CD8-positive, alpha-beta memory T cell (primary cell): Measurements from ENCODE around the gene PCDHGB3. TPM values are rescaled to one million over a fixed set of nuclear protein-coding genes. Genes with fewer than 3 reads are reported as not detected.
"Not testable (repeated sequence)": the region's sequence is repeated elsewhere in the genome, so short reads cannot be mapped to it uniquely, and the experiment has no call there.

ENCODE experiments used
- CTCF ChIA-PET: fragments of 350-600 bp; sonication (Branson Sonifier 250); formaldehyde crosslinking; loops from one replicate; lab custom pipeline; 2021; ENCODE audit warnings: antibody characterized with exemption; lab: Charles Lee
- POLR2A ChIA-PET: fragments of 350-600 bp; sonication (Branson Sonifier 250); formaldehyde crosslinking; loops from one replicate; lab custom pipeline; 2021; ENCODE audit warnings: antibody characterized with exemption; lab: Charles Lee
- DNase-seq, 5 donors: peaks; one replicate each; pipeline versions ENCODE4 v3.0.0 to v3.0.0-alpha.2; 2020 to 2022; ENCODE audit warnings: mixed read lengths in 1 of 5
- H3K27ac ChIP-seq: one replicate; pipeline ENCODE4 v1.7.0; 2013; ENCODE audit warnings: low read depth, mild to moderate bottlenecking, low read length, moderate library complexity
- H3K27me3 ChIP-seq: 2 replicates; pipeline ENCODE4 v1.7.0; 2013; ENCODE audit warnings: low read length, mild to moderate bottlenecking; ENCODE audit not compliant: insufficient read depth, poor library complexity, severe bottlenecking
- H3K36me3 ChIP-seq: 2 replicates; pipeline ENCODE4 v1.7.0; 2013; ENCODE audit warnings: mild to moderate bottlenecking, low read length, moderate library complexity; ENCODE audit not compliant: insufficient read depth
- H3K4me1 ChIP-seq: 2 replicates; pipeline ENCODE4 v1.7.0; 2013; ENCODE audit warnings: mild to moderate bottlenecking, low read length, moderate library complexity; ENCODE audit not compliant: insufficient read depth
- H3K4me3 ChIP-seq: 2 replicates; pipeline ENCODE4 v1.7.0; 2013; ENCODE audit warnings: mild to moderate bottlenecking, low read length
- H3K9me3 ChIP-seq: 2 replicates; pipeline ENCODE4 v1.7.0; 2013; ENCODE audit warnings: mild to moderate bottlenecking, low read length
- H3K27ac Mint-ChIP-seq, 8 donors: one replicate each; pipeline ENCODE4 v1.8.0; 2020 to 2021; ENCODE audit warnings: mixed read lengths in 8 of 8, mild to moderate bottlenecking in 6 of 8, inconsistent platforms in 3 of 8, moderate library complexity in 3 of 8
- H3K27me3 Mint-ChIP-seq, 2 donors: one replicate each; pipeline ENCODE4 v1.8.0; 2020 to 2021; ENCODE audit warnings: mixed read lengths in 2 of 2, mild to moderate bottlenecking in 1 of 2, moderate library complexity in 1 of 2
- H3K36me3 Mint-ChIP-seq, 3 donors: one replicate each; pipeline ENCODE4 v1.8.0; 2020 to 2021; ENCODE audit warnings: mixed read lengths in 3 of 3, inconsistent platforms in 1 of 3, mild to moderate bottlenecking in 1 of 3
- H3K4me1 Mint-ChIP-seq, 3 donors: one replicate each; pipeline ENCODE4 v1.8.0; 2020 to 2021; ENCODE audit warnings: mixed read lengths in 3 of 3, inconsistent platforms in 1 of 3, mild to moderate bottlenecking in 1 of 3
- H3K4me3 Mint-ChIP-seq, 7 donors: one replicate each; pipeline ENCODE4 v1.8.0; 2020 to 2021; ENCODE audit warnings: mixed read lengths in 7 of 7, mild to moderate bottlenecking in 6 of 7, moderate library complexity in 4 of 7, inconsistent platforms in 2 of 7
- H3K9me3 Mint-ChIP-seq, 5 donors: one replicate each; pipeline ENCODE4 v1.8.0; 2020 to 2022; ENCODE audit warnings: mixed read lengths in 5 of 5, mild to moderate bottlenecking in 3 of 5, moderate library complexity in 2 of 5, inconsistent platforms in 1 of 5
- polyA plus RNA-seq: library from polyadenylated mRNA; unstranded; fragments of 300-500 nt; fragmentation: Illumina TruSeq; gene quantifications from one replicate; pipeline ENCODE4 v1.2.3, GENCODE V29; 2021
- total RNA-seq, 2 experiments: library from RNA; stranded (reverse); gene quantifications; one replicate each; pipeline ENCODE4 v1.2.3, GENCODE V29; 2021

Gene PCDHGB3
- total and polyA plus RNA-seq, 3 experiments from 2014 or later, result 0.18 to 0.28 TPM; not detected in 1

DNA sequence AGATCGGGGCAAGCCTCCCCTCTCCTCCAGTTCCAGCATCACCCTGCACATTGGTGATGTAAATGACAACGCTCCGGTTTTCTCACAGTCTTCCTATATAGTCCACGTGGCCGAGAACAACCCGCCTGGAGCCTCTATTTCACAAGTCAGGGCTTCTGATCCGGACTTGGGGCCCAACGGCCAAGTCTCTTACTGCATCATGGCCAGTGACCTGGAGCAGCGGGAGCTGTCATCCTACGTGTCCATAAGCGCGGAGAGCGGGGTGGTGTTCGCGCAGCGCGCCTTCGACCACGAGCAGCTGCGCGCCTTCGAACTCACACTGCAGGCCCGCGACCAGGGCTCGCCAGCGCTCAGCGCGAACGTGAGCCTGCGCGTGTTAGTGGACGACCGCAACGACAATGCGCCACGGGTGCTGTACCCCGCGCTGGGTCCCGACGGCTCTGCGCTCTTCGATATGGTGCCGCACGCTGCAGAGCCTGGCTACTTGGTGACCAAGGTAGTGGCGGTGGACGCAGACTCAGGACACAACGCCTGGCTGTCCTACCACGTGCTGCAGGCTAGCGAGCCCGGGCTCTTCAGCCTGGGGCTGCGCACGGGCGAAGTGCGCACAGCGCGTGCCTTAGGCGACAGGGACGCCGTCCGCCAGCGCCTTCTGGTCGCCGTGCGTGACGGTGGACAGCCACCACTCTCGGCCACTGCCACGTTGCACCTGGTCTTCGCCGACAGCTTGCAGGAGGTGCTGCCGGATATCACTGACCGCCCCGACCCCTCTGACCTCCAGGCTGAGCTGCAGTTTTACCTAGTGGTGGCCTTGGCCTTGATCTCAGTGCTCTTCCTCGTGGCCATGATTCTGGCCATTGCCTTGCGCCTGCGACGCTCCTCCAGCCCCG is 19.4 kb downstream of the PCDHGB3 start:
- no peak overlapping the region for H3K27ac ChIP-seq
- H3K4me1 ChIP-seq, result no peaks in the 10 kb centered on the region
- Mint-ChIP-seq H3K4me3 (no peak overlapping the region), H3K27ac (no peak overlapping the region), H3K36me3 (peaks cover 2 to 20% (median 3%) of the 10 kb centered on the region in 3 donors), H3K9me3 (peaks cover 36 to 76% (median 66%) of the 10 kb centered on the region in 5 donors), H3K27me3 (peaks cover 63 to 72% of the 10 kb centered on the region in 2 donors), H3K4me1 (no peaks in the 10 kb centered on the region)
- ChIA-PET POLR2A (no interaction called here), CTCF (no interaction called here)
- DNase-seq, result no peak
- no peak overlapping the region for H3K4me3 ChIP-seq
- peaks cover 21% of the 10 kb centered on the region for H3K27me3 ChIP-seq
- H3K36me3 ChIP-seq, result no peaks in the 10 kb centered on the region
- H3K9me3 ChIP-seq, result no peaks in the 10 kb centered on the region

DNA sequence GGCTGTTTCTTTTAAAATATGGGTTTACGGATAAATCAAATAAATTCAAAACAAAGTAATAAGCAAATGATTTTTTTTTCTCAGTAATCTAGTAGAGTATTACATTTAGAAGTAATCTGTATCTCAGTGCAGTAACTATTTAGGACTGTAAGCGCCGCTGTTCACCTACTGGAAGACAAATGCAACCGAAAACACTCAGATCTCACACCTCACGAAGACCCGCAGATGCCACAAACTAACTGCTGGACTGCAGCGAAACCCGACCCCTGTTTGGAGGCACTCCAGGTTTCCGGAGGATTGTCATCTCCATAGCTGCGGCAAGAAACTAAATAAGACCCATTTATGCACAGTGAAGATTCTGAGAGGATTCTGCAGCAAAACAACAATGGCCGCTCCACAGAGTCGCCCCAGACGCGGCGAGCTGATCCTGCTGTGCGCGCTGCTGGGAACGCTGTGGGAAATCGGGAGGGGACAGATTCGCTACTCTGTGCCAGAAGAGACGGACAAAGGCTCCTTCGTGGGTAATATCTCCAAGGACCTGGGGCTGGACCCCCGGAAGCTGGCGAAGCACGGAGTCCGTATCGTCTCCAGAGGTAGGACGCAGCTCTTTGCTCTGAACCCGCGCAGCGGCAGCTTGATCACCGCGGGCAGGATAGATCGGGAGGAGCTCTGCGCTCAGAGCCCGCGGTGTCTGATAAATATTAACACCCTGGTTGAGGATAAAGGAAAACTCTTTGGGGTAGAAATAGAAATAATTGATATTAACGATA is 22.6 kb downstream of the PCDHGB3 start, which contains the start of gene PCDHGA8:
TSS of gene PCDHGA8 (plus strand) at position 205 of the 770 bp plus-strand sequence. CDS start at position 386, 181 bp downstream.
- Histone ChIP-seq H3K9me3 (no peaks in the 10 kb centered on the region), H3K27ac (no peak within 1 kb of the TSS), H3K27me3 (peaks cover 22% of the 10 kb centered on the region), H3K4me1 (no peaks in the 10 kb centered on the region), H3K4me3 (no peak within 1 kb of the TSS), H3K36me3 (no peaks in the 10 kb centered on the region)
- ChIA-PET CTCF (no interaction called here), POLR2A (no interaction called here)
- H3K4me1 Mint-ChIP-seq, result no peaks in the 10 kb centered on the region
- H3K36me3 Mint-ChIP-seq, result peaks cover 2 to 20% (median 2%) of the 10 kb centered on the region in 3 donors
- H3K27ac Mint-ChIP-seq, result no peak within 1 kb of the TSS
- no peak for DNase-seq
- H3K9me3 Mint-ChIP-seq, result peaks cover 29 to 66% (median 59%) of the 10 kb centered on the region in 5 donors
- H3K4me3 Mint-ChIP-seq, result peak within 1 kb of the TSS in 1 of 7 donors; percentile 23
- peaks cover 61 to 64% of the 10 kb centered on the region in 2 donors for H3K27me3 Mint-ChIP-seq

DNA sequence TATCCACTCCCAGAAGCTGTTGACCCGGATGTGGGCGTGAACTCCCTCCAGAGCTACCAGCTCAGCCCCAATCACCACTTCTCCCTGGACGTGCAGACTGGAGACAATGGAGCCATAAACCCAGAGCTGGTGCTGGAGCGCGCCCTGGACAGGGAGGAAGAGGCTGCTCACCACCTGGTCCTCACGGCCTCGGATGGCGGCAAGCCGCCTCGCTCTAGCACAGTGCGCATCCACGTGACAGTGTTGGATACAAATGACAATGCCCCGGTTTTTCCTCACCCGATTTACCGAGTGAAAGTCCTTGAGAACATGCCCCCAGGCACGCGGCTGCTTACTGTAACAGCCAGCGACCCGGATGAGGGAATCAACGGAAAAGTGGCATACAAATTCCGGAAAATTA is 23.2 kb downstream of the PCDHGB3 start:
- no peak overlapping the region for H3K27ac ChIP-seq
- ChIA-PET CTCF (no interaction called here), POLR2A (no interaction called here)
- no peak overlapping the region for H3K4me3 ChIP-seq
- H3K9me3 ChIP-seq, result no peaks in the 10 kb centered on the region
- no peaks in the 10 kb centered on the region for H3K36me3 ChIP-seq
- peaks cover 28 to 64% (median 58%) of the 10 kb centered on the region in 5 donors for H3K9me3 Mint-ChIP-seq
- no peaks in the 10 kb centered on the region for H3K4me1 Mint-ChIP-seq
- no peak overlapping the region for H3K4me3 Mint-ChIP-seq
- H3K27me3 Mint-ChIP-seq, result peaks cover 59 to 62% of the 10 kb centered on the region in 2 donors
- peaks cover 22% of the 10 kb centered on the region for H3K27me3 ChIP-seq
- peaks cover 2 to 20% (median 2%) of the 10 kb centered on the region in 3 donors for H3K36me3 Mint-ChIP-seq
- H3K4me1 ChIP-seq, result no peaks in the 10 kb centered on the region
- DNase-seq, result no peak
- no peak overlapping the region for H3K27ac Mint-ChIP-seq

DNA sequence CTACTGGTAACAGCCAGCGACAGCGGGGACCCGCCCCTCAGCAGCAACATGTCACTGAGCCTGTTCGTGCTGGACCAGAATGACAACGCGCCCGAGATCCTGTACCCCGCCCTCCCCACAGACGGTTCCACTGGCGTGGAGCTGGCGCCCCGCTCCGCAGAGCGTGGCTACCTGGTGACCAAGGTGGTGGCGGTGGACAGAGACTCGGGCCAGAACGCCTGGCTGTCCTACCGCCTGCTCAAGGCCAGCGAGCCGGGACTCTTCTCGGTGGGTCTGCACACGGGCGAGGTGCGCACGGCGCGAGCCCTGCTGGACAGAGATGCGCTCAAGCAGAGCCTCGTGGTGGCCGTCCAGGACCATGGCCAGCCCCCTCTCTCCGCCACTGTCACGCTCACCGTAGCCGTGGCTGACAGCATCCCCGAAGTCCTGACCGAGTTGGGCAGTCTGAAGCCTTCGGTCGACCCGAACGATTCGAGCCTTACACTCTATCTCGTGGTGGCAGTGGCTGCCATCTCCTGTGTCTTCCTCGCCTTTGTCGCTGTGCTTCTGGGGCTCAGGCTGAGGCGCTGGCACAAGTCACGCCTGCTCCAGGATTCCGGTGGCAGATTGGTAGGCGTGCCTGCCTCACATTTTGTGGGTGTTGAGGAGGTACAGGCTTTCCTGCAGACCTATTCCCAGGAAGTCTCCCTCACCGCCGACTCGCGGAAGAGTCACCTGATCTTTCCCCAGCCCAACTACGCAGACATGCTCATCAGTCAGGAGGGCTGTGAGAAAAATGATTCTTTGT is 24.6 kb downstream of the PCDHGB3 start:
- H3K4me1 ChIP-seq, H3K36me3 ChIP-seq, DNase-seq, H3K4me3 Mint-ChIP-seq, H3K4me3 ChIP-seq, CTCF ChIA-PET, POLR2A ChIA-PET, H3K4me1 Mint-ChIP-seq, H3K9me3 ChIP-seq, H3K27ac ChIP-seq: not testable (repeated sequence)
- peaks cover 2 to 15% (median 2%) of the 10 kb centered on the region in 3 donors for H3K36me3 Mint-ChIP-seq
- peaks cover 59 to 61% of the 10 kb centered on the region in 2 donors for H3K27me3 Mint-ChIP-seq
- H3K27ac Mint-ChIP-seq, result peak overlapping the region in 1 of 8 donors; percentile 89
- H3K27me3 ChIP-seq, result peaks cover 22% of the 10 kb centered on the region
- H3K9me3 Mint-ChIP-seq, result peaks cover 20 to 65% (median 56%) of the 10 kb centered on the region in 5 donors

DNA sequence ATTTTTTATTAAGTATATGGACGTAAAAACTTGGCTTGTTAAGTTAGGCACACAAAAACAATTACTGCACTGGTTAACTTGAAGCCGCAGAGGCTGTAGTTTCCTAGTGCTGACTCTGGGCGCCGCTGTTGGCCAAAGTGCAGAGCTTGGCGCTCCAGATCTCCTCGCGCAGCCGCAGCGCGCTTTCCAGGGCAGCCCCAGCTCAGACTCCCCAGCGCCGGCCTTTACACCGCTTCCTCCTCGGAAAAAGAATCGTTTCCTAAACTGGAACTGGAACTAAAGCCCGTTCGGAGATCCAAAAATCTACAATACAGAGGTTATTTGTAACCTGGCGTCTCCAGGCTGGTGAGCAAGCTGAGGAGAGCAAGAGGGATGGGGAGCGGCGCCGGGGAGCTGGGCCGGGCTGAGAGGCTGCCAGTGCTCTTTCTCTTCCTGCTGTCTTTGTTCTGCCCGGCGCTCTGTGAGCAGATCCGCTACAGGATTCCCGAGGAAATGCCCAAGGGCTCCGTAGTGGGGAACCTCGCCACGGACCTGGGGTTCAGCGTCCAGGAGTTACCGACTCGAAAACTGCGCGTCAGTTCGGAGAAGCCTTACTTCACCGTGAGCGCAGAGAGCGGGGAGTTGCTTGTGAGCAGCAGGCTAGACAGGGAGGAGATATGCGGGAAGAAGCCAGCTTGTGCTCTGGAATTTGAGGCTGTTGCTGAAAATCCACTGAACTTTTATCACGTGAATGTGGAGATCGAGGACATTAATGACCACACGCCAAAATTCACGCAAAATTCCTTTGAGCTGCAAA is 27.9 kb downstream of the PCDHGB3 start, which contains the start of gene PCDHGB5:
TSS of gene PCDHGB5 (plus strand) at position 192 of the 796 bp plus-strand sequence. CDS start at position 373, 181 bp downstream.
- POLR2A ChIA-PET, H3K4me3 ChIP-seq, H3K9me3 ChIP-seq: not testable (repeated sequence)

DNA sequence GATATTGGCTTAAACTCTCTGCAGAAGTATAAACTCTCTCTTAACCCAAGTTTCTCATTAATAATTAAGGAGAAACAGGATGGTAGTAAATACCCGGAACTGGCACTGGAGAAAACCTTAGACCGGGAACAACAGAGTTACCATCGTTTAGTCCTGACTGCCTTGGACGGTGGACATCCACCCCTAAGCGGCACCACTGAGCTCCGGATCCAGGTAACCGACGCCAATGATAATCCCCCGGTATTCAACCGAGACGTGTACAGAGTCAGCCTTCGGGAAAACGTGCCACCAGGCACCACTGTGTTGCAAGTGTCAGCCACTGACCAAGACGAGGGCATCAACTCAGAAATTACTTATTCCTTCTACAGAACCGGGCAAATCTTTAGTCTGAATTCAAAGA is 28.6 kb downstream of the PCDHGB3 start:
- POLR2A ChIA-PET, result no interaction called here
- no peaks in the 10 kb centered on the region for H3K9me3 ChIP-seq
- Mint-ChIP-seq H3K9me3 (peaks cover 17 to 55% (median 52%) of the 10 kb centered on the region in 5 donors), H3K4me3 (no peak overlapping the region), H3K27ac (no peak overlapping the region), H3K27me3 (peaks cover 56 to 59% of the 10 kb centered on the region in 2 donors), H3K36me3 (peaks cover 0 to 11% (median 3%) of the 10 kb centered on the region in 3 donors), H3K4me1 (no peaks in the 10 kb centered on the region)
- CTCF ChIA-PET, result interaction anchor here (0.8 to 1.8 kb wide), 2 partner anchors 14 to 165 kb away, joined by 3 to 7 read pairs; partner anchors contain the start of gene PCDHGA10
- H3K4me3 ChIP-seq, result no peak overlapping the region
- H3K27me3 ChIP-seq, result peaks cover 21% of the 10 kb centered on the region
- H3K36me3 ChIP-seq, result no peaks in the 10 kb centered on the region
- no peak overlapping the region for H3K27ac ChIP-seq
- no peaks in the 10 kb centered on the region for H3K4me1 ChIP-seq
- DNase-seq, result no peak

More for the DNA sequence above, 27.9 kb downstream of the PCDHGB3 start, which contains the start of gene PCDHGB5:
- H3K27me3 ChIP-seq, result peaks cover 24% of the 10 kb centered on the region
- not testable (repeated sequence) for H3K4me1 Mint-ChIP-seq, H3K36me3 ChIP-seq, DNase-seq, H3K27ac Mint-ChIP-seq, H3K4me1 ChIP-seq, H3K27ac ChIP-seq
- Mint-ChIP-seq H3K9me3 (peaks cover 18 to 57% (median 52%) of the 10 kb centered on the region in 5 donors), H3K4me3 (peak within 1 kb of the TSS in 4 of 7 donors; percentile 5 to 54 (median 40)), H3K27me3 (peaks cover 55 to 56% of the 10 kb centered on the region in 2 donors), H3K36me3 (peaks cover 0 to 13% (median 3%) of the 10 kb centered on the region in 3 donors)
- CTCF ChIA-PET, result interaction anchor here (0.8 to 1.8 kb wide), 3 partner anchors 15 to 166 kb away, joined by 3 to 7 read pairs (median 3); partner anchors contain the start of genes PCDHGA10 and PCDHGB3
